ENCODE results near the gene CFAP251.

GRCh38 chr12:121974026-121974985 lies 55.9 kb downstream of the CFAP251 start:
- TF ChIP-seq ZFP37 (tag by site-specific recombination; IDR thresholded peaks at IDR 0.05) (no peak), ZNF580 (tag by site-specific recombination; IDR thresholded peaks at IDR 0.05) (no peak), ZNF747 (tag by site-specific recombination; IDR thresholded peaks at IDR 0.05) (no peak), ZBTB10 (tag by site-specific recombination; IDR thresholded peaks at IDR 0.05) (no peak), CTCF (tag by site-specific recombination; IDR thresholded peaks at IDR 0.05) (no peak), ZSCAN16 (tag by site-specific recombination; IDR thresholded peaks at IDR 0.05) (no peak), PRDM10 (tag by site-specific recombination; IDR thresholded peaks at IDR 0.05) (no peak), ZNF48 (tag by site-specific recombination; IDR thresholded peaks at IDR 0.05) (no peak), TRIM28 (IDR thresholded peaks at IDR 0.05; ENCODE audit: borderline replicate concordance, low read length) (no peak), ZNF529 (tag by site-specific recombination; IDR thresholded peaks at IDR 0.05; ENCODE audit: insufficient replicate concordance) (no peak)
